ENCODE measurements around the gene EVI5L. TPM values are rescaled to one million over a fixed set of nuclear protein-coding genes. Genes with fewer than 3 reads are reported as not detected.

Gene EVI5L
- total and polyA plus RNA-seq, 2 of the 8 experiments (the other 6 are each of a cell fraction or from before 2014, with no cell fraction given), result 7.2 to 11.0 TPM

DNA sequence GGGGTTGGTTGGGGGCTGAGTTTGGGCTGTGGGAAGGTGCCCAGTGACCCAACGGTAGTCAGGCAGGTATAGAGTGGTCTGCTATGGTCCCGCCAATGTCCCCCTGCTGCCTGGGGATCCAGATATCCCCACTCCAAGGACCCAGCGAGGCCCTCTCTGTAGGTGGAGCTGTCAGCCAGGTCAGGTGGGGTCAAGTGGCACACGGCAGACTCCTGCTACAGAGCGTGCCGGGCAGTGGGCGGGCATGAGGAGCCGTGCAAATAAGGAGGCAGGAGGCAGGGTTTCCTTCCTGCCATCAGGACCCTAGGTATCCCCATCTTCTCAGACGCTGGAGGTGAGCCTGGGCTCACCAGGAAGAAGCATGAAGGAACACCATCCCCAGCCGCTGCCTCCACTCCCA lies 14.9 kb downstream of the EVI5L start (continued):
- TF ChIP-seq SRF (IDR thresholded peaks at IDR 0.05; ENCODE audit: low read depth, low read length), result no peak
